Nucleus accumbens (tissue), 56 donors: Measurements from ENCODE around the gene INPP5B.
"Not testable (repeated sequence)": the region's sequence is repeated elsewhere in the genome, so short reads cannot be mapped to it uniquely, and the experiment has no call there.

Experiments
- DNase-seq, 56 donors: peaks; one replicate each; lab custom pipeline; 2025; lab: John Stamatoyannopoulos, UW

The INPP5B gene

DNA sequence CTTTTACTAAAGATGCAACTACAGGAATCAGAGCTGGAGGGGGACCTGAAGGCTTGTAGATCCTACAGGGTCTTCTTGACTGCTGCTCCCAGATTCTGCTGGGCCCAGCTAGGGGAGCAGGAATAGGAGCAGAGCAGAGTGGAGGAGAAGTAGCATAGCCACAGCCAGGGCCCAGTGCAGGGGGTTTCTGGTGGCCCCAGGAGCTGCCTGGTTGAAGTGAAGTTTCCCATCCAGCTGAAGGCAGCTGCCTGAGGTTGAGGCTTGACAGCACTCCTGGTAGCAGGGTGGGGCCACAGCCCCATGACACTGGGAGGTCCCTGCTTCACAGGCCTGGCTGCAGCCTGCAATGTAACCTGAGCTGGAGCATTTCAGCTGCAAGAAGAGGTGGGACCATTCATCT, 2.0 kb upstream of the INPP5B start:
- DNase-seq = no peak

DNA sequence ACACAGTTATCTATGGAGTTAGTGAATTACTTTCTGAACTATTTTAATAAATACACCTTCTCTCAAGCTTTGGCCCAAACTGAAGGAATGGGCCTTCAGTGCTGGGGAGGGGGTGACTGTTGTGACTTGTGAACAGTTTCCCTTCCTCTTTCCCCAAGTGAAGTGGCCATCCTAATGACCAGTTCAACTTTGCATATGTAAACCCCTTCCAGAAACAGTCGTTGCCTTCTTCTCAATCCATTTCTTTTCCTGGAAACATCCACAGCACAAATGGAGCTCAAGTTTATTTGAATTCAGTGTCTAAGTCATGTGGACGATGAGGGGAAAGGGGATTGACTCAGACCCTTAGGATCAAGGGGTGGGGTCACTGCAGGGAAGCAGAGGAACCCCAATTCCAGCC, 1.3 kb upstream of the INPP5B start:
- no peak for DNase-seq

DNA sequence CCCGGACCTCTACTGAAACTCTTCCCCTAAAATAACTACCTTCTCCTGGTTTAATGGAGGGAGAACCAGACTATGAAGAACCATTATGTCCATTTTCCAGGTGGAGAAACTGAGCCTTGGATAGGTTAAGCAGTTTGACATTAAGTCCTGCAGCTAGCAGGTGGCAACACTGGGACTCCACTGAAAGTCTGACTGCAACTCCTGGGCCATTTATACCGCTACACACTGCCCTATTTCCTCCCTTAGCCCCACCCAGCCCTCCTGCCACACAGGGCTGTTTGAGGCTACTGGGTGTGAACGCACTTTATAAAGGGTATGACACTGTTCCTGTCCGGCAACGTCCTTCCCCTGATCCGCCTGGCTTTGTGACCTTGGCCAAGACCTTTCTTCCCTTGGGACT, 511 bp upstream of the INPP5B start:
- DNase-seq = no peak

DNA sequence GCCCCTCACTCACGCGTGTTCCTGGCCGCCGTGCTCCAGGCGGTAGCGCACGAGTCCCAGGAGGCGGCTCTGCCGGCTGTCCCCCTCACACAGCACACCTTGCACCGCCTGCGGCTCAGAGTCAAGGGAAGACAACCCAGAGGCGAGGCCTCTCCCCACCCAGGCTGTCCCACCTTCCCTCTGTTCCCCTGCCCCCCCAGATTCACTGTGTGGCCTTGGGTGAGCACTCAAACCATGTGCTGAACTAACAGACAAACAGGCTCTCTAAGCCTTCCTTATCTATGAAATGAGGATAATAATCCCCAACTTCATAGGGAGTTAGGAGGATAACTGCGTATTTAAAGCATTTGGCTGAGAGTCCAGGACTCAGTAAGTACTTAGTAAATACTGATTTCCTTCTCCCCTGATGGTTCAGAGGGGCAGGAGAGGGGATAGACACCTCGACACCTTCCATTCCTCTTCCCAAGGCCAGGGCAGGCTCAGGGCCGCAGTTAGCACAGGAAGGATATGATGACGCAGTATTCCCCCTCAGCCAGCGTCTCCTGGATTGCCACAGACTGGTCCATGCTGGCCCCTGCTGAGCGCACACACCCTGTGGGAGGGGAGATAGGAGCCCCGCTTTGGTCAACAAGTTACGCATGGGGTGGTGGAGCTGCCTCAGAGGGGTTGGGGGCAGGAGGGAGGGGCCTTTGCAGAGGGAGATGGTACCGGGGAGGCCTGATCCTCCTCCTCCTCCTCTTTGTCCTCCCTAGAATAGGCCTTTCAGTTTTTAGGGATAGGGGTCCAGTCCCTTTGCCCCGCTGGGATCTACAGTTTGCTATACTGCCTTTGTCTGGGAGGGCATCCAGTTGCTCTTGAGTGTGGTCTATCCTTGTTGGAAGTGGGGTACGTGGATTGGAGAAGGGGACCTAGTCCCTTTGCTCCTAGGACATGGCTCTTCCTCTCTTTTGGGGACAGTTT, 830 bp downstream of the INPP5B start:
- DNase-seq = peak in 20 of 56 donors; percentile 2 to 52 (median 18)

DNA sequence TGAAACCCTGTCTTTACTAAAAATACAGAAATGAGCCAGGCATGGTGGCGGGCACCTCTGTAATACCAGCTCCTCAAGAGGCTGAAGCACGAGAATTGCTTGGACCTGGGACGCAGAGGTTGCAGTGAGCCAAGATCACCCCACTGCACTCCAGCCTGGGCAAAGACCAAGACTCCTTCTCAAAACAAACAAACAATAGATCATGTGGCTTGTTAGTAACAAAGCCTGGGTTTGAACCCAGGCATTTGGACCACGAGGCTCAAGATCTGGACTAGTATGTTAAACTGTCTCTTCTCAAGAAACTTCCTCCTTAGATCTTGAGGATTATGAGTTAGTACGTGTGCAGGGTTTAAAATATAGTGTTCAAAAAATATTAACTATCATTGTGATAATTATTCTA, 1.6 kb downstream of the INPP5B start:
- no peak for DNase-seq

DNA sequence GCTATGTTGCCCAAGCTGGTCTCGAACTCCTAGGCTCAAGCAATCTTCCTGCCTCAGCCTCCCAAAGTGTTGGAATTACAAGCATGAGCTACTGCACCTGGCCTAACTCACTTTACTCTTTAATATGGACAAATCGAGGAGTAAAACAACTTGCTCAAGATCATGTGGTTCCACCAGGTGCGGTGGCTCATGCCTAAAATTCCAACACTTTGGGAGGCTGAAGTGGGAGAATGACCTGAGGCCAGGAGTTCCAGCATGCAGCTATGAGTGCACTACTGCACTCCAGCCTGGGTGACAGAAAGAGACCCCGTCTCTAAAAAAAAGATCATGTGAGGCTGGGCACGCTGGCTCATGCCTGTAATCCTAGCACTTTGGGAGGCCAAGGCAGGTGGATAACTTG, 2.0 kb downstream of the INPP5B start:
- no peak for DNase-seq

DNA sequence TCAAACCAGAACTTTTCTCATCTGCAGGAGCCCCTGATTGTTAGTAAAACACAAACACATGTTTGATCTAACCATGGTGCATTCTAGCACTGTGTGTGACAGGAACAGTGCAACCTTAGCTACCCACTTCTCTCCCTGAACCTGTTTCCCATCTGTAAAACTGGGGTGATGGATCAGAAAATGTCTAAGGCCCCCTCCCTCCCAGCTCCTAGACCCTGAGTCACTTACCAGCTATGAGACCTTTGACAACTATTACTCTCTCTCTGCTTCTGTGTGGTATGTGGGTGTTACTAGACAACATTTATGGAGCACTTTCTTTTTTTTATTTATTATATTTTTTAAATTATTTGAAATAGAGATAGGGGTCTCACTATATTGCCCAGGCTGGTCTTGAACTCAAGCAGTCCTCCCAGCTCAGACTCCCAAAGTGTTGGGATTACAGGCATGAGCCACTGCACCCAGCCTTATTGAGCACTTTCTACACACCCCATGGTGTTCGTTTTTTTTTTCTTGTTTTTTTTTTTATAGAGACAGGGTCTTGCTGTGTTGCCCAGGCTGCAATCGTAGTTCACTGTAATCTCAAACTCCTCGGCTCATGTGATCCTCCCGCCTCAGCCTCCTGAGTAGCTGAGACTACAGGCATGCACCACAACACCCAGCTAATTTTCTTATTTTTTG, 2.6 kb downstream of the INPP5B start:
- no peak for DNase-seq

DNA sequence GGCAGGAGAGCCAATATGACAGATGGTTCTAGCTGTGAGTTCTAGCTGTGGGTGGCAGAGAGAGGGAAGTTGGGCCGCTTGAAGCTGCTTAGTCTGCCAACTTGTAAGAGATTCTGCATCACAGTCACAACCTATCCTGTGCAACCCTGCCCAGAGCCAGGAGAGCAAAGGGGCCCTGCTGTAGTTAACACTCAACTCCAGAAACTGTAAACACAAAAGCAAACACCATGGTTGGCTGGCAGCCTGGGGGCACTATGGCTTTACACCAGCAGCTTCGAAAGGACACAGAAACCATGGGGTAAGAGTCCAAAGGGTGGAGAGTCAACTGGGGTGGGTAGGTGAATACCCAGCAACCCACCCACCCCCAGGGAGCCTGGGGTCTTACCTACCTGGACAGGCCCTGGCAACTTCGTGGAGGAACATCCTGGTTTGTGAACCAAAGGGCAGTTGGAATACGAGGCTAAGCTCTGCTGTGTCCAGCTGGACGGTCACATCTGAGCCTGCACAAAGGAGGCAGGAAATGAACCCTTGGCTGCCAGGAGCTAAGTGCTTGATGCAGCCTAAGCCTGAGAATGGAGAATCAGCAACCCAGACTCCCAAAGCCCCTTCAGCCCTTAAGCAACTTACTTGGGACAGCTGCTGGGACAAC, 6.4 kb downstream of the INPP5B start:
- DNase-seq = peak in 1 of 56 donors; percentile 8

DNA sequence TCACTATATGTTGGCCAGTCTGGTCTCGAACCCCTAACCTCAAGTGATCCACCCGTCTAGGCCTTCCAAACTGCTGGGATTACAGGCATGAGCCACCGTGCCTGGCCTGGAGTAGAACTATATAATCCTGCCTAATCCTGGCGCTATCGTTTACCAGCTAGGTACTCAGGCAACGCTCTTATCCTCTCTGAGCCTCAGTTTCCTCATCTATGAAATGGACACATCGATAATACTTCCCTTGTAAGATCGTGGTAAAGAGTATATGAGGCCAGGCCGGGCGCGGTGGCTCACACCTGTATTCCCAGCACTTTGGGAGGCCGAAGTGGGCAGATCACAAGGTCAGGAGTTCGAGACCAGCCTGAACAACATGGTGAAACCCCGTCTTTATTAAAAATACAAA, 10.1 kb downstream of the INPP5B start:
- DNase-seq = not testable (repeated sequence)

DNA sequence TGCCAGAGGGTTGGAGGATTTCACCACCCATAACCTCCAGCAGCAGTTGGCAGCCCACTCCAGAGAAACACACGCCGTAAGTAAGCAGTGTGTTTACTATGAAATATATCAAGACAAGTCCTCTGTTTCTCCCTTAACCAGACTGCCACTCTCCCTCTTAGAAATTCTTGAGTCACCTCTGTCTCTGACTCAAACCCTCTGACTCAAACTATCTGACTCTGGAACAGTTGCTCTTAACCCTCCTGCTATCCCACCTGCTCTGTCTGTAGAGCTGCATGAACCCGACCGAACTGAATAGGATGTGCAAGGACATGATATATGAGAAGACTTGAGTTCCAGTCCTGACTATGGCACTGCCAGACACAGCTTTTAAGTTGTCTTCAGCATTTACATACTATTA, 14.1 kb downstream of the INPP5B start:
- no peak for DNase-seq

DNA sequence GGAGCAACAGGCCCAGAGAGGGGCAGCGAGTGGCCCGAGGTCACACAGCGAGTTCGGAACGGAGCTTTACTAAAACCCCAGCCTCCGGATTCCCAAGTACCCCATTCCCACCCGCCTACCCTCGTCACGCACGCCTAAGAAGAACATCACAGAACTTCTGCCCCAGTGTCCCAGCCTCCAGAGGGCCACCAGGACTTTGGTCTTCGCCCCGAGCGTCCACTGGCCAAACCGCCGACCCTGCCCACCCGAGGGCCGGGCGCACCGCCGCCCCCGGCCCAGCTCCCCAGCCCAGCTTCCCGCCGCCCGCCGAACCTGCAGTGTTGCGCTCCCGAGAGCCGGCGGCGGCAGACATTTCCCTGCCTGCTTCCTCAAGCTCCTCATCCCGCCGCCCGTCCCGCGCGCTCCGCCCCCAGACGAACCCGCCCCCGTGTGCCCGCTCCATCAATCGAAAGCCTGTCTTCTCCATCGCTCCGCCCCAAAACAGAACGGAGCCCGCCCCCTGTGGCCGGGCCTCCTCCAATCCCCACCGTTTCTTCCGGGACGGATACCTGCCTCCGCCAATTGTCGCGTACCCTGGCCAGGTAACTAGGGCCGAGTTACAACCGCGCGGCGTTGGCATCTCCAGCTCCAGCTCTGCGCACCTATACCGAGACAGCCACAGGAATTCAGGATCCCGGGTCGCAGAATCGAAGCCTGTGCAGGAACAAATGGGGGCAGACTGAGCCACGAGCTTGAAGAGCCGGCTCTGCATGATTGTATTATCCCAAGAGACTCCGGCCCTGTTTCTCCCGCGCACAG, 15.3 kb downstream of the INPP5B start:
- peak; percentile 54 to 98 (median 92) for DNase-seq

DNA sequence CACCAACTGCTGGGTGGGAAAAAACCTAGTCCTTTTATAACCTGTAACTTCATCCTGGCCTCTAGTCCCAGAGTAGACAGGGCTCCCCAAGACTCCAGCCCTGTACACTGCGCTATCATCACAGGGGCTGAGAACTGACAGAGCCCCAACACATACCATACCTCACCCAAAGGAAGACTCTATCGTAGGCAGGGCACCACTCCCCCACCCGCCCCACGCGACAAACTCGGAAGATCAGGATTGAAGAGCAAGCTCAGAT, 15.8 kb downstream of the INPP5B start:
- peak in 2 of 56 donors; percentile 9 to 13 for DNase-seq

DNA sequence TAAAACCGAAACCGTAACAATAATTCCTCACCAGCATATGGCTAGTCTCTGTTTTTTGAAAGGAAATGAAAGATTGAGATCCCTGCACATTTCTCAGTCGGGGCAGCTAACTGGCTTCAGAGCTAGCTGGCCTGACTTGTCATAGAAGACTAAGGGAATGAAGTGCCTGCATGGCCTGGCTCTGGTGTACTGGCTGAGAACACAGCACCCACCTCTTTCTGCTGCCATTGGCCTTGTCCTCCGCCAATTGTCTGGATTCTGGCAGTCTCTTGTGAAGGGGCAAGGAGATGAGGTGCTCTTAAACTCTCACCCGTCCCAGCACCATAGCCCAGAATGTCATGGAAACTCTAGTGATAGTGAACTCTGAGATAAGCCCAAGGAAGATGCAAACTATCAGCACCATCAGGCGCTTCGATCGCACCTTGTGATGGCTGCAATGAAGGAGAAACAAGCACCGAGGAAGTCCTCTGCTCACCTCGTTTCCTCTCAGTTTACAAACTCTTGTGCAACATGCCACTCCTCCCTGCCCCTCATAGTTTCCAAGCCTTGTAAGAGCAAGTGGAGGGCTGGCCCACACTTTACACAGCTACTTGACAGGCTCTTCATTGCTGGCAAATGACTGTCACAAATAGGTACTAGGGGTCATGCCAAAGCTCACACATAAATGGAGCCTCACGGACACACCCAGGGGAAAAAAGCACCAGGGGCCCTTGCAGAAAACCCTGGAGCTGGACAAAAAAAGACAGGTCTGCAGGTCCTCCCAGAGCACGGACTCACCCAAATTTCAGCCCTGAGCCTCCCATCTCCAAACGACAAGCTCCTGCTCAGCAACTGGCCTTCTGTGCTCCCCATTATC, 16.4 kb downstream of the INPP5B start:
- DNase-seq = no peak

DNA sequence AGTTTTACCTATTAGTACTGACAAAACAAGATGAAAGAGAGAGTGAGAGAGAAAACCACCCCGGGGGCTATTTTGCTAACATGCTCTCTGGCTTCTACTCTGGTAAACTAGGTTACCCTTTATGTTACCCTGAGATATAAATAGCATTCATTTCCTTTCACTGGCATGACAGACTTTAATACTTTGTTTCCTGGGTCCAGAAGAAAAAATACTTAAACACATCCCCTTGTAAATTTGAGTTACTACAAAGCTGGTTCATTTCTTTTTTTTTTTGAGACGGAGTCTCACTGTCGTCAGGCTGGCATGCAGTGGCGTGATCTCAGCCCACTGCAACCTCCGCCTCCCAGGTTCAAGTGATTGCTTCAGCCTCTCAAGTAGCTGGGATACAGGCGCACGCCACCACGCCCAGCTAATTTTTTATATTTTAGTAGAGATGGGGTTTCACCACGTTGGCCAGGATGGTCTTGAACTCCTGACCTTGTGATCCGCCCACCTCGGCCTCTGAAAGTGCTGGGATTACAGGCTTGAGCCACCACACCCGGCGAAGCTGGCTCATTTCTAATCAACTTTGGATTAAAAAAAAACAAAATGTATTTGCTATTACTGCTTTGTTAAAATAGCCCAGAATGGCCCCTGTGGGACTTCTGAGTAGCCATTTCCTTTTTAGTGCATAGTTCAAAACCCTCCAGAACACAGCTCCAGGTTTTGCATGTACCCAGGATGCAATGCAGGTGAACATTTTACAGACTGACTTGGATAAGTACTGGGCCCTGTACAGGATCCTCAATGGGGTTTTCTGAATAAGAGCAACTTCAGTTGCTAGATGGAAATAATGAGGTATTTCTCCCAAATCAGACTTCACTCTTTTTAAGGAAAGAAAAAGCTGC, 20.6 kb downstream of the INPP5B start:
- DNase-seq = no peak

DNA sequence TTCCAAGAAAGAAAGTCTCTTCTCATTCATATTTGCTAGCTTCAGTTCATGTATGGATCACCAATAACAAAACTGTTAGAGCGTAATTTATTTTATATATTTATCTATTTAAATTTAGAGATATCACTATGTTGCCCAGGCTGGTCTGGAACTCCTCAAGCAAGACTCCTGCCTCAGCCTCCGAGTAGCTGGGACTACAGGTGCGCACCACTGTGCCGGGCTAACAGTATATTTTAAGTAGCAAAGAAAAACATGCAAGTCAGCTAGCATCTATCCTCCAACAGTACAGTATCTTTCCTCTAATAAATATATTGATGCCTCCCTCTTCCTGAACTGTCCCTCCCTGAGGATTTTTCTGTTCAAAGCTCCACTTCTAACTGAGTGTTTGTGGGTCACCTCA, 21.5 kb downstream of the INPP5B start:
- no peak for DNase-seq

DNA sequence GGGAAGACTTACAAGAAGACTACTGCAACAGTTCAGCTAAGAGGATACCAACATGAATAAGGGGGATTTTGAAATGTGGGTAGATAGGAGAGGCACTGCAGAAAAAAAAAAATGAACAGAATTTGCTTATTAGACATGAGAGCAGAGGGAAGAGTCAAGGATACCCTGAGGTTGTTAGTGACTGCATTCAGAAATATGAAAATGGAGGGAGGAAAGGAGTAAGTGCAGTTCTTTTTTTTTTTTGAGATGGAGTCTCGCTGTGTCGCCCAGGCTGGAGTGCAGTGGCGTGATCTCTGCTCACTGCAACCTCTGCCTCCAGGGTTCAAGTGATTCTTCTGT, 23.3 kb downstream of the INPP5B start:
- DNase-seq = no peak

DNA sequence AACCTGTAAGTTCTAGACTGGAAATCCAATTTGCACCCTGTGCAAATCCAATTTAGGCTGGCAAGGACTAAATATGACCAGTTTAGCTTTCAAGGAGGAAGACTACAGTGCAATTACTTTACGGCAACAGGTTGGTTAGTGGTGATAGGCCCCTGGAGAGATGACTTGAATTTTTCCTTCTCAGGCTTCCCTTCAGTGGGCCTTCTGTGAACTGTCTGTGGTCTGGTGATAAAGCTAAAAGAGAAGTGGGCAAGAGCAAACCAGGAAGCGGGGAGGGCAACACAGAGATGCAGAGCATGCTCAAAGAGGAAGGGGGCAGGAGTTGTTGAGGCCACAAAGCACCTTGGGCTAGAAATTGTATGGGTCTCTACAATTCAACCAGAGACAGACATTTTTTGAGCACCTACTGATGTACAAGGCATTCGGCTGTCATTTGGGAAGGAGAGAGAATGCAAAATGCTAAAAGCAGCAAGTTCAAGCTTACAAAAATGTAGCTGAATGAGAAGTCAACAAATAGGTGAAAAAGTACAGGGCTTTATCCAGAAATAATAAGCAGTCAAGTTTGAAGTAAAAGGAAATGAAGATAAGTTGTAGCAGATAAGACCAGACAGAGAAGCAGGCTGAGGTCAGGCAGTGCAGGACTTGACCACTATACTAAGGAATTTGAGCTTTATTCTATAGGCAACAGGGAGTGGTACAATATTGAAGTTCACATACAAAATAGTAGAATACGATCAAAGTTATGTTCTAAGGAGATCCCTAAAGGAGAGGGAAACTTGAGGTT, 23.9 kb downstream of the INPP5B start:
- DNase-seq = peak in 2 of 56 donors; percentile 5 to 33

DNA sequence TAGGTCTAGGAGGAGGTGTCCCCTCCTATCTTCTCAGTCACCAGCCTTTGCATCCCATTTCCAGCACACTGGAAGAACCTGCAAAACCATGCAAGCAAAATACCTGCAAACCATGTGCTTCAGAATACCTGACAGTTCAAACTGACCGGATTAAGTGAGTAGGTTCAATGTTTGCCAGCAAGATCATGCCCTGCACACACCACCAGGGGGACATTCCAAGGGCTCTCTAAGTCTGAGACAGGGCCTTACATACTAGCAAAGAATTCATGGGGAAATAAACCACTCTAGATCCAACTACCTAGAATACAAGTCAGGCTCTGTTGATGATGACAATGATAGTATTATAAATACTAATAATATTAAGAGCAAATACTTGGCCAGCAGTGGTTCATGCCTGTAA, 27.6 kb downstream of the INPP5B start:
- DNase-seq = no peak
